ENCODE data around the gene SIPA1L3.

DNA sequence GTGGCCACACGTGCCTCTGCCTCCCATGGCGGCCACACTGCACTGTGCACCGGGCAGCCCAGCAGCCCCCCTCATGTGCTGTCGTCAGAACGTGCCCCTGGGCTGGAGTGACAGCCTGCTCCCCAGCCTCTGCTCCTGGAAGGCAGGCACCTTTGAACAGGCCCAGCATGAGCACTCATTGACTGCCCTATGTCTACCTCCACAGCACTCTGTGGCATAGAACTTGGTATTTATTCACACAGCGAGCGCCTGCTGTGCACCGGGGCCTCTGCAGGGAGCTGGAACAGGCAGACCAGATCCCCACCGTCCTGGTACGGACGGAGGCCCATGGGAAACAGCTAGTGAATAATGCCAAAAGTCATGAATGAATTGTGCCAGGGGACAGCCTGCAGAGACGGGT lies 263.3 kb downstream of the SIPA1L3 start:
- no peak for TF ChIP-seq CTCF (IDR thresholded peaks at IDR 0.05; ENCODE audit: poor library complexity, severe bottlenecking)
- no peak for TF ChIP-seq EP300 (conservative IDR thresholded peaks at IDR 0.05; ENCODE audit: poor library complexity, severe bottlenecking)
- no peak for TF ChIP-seq SMC3 (conservative IDR thresholded peaks at IDR 0.05; ENCODE audit: poor library complexity)
- no peak for TF ChIP-seq REST (IDR thresholded peaks at IDR 0.05; ENCODE audit: borderline replicate concordance)
- TF ChIP-seq EZH2 (IDR thresholded peaks at IDR 0.05; ENCODE audit: borderline replicate concordance, insufficient read depth, low read length, poor library complexity, severe bottlenecking): no peak

Data from neural cell (in vitro differentiated cells).